K562 (cell line): ENCODE measurements around the gene TMEM260. TPM values are rescaled to one million over a fixed set of nuclear protein-coding genes. Genes with fewer than 3 reads are reported as not detected.

Experiments used
- ATAC-seq: fragments of 200-7000 bp; cut with Tn5 transposase; 3 replicates; pipeline ENCODE4 v1.9.1; 2020; ENCODE audit warnings: moderate library complexity
- BruUV-seq: library from RNA; stranded (reverse); fragments of 400-500 nt; replicated peaks from 2 replicates; lab custom pipeline; 2021; lab: Mats Ljungman, UMichigan
- CTCF ChIA-PET: fragments of 300-600 bp; formaldehyde crosslinking; extraction: SDS; loops from one replicate; lab custom pipeline; 2021; ENCODE audit warnings: low intra/inter-chr PET ratio; lab: Yijun Ruan, JAX
- POLR2A ChIA-PET: fragments of 300-600, 350-650 bp; sonication (Branson Sonifier 250); formaldehyde crosslinking; extraction: SDS; loops from one replicate; lab custom pipeline; 2021; ENCODE audit warnings: antibody characterized with exemption, inconsistent platforms; lab: Yijun Ruan, JAX
- DNase-seq, 4 experiments: peaks; one replicate each; pipeline versions ENCODE4 v3.0.0 to v3.0.0-alpha.2; 2011 to 2018; ENCODE audit warnings: low spot score in 3 of 4, mixed read lengths in 3 of 4; ENCODE audit errors: extremely low read depth in 1 of 4
- FAIRE-seq: peaks from 2 replicates; lab custom pipeline; 2011; peaks lifted over from hg19 to GRCh38; lab: Jason Lieb, UNC
- H2AFZ ChIP-seq: 2 replicates; pipeline ENCODE4 v1.6.0; 2011; ENCODE audit warnings: low read depth, low read length, control low read depth, inconsistent platforms
- H3K27ac ChIP-seq: fragments of 200-600 bp; 3 replicates; pipeline ENCODE4 v1.8.0; 2011; ENCODE audit warnings: low read depth, mild to moderate bottlenecking, control low read depth, inconsistent platforms, low read length, moderate library complexity, mixed read lengths; ENCODE audit errors: extremely low read depth
- H3K27me3 ChIP-seq, 2 experiments: fragments of 300-600 bp in 1 of 2; 2 replicates in 1 of 2; 3 replicates in 1 of 2; pipeline versions ENCODE4 v1.6.0 to v1.8.0; 2011; ENCODE audit warnings: inconsistent platforms in 2 of 2, low read length in 2 of 2, mild to moderate bottlenecking in 1 of 2, mixed read lengths in 1 of 2, moderate library complexity in 1 of 2; ENCODE audit not compliant: control insufficient read depth in 2 of 2, insufficient read depth in 2 of 2
- H3K36me3 ChIP-seq: fragments of 300-600 bp; 3 replicates; pipeline ENCODE4 v1.8.0; 2011; ENCODE audit warnings: mild to moderate bottlenecking, low read length, inconsistent platforms; ENCODE audit not compliant: control insufficient read depth, insufficient read depth
- H3K4me1 ChIP-seq, 2 experiments: fragments of 200-600 bp in 1 of 2; replicated peaks in 1 of 2; 2 replicates in 1 of 2; 3 replicates in 1 of 2; pipeline versions ENCODE4 v1.5.1 to v1.8.0; 2011; ENCODE audit warnings: inconsistent platforms in 2 of 2, low read length in 2 of 2, mild to moderate bottlenecking in 1 of 2, mixed read lengths in 1 of 2, moderate library complexity in 1 of 2; ENCODE audit not compliant: control insufficient read depth in 2 of 2, insufficient read depth in 2 of 2
- H3K4me2 ChIP-seq: 2 replicates; pipeline ENCODE4 v1.6.1; 2011; ENCODE audit warnings: low read length, control low read depth, inconsistent platforms, mixed read lengths; ENCODE audit not compliant: insufficient read depth
- H3K4me3 ChIP-seq: fragments of 200-600 bp; sonication (generic), shearing (Covaris generic); 2 replicates; pipeline ENCODE4 v1.5.1; 2016; ENCODE audit warnings: control low read depth, inconsistent platforms
- H3K79me2 ChIP-seq: fragments of 200-600 bp; 3 replicates; pipeline ENCODE4 v1.8.0; 2011; ENCODE audit warnings: low read length, inconsistent platforms; ENCODE audit not compliant: control insufficient read depth, insufficient read depth
- H3K9ac ChIP-seq, 2 experiments: 2 replicates each; pipeline versions ENCODE4 v1.6.0 to v1.6.1; 2011; ENCODE audit warnings: low read depth in 2 of 2, low read length in 2 of 2, control low read depth in 1 of 2, inconsistent platforms in 1 of 2, mild to moderate bottlenecking in 1 of 2, mixed read lengths in 1 of 2; ENCODE audit not compliant: insufficient read depth in 1 of 2
- H3K9me1 ChIP-seq: one replicate; pipeline ENCODE4 v1.6.0; 2011; ENCODE audit warnings: inconsistent platforms, mild to moderate bottlenecking, low read length, moderate library complexity; ENCODE audit not compliant: control insufficient read depth, insufficient read depth
- H3K9me3 ChIP-seq: replicated peaks from 2 replicates; pipeline ENCODE4 v1.5.1; 2011; ENCODE audit warnings: low read depth, low read length, inconsistent platforms; ENCODE audit not compliant: control insufficient read depth, insufficient read depth
- H4K20me1 ChIP-seq: replicated peaks from 2 replicates; pipeline ENCODE4 v1.6.1; 2011; ENCODE audit warnings: low read length, inconsistent platforms, mixed read lengths; ENCODE audit not compliant: control insufficient read depth, insufficient read depth
- FOXJ3 ChIP-seq: sonication (generic); formaldehyde crosslinking; IDR thresholded peaks from 2 replicates; pipeline ENCODE4 v1.4.0; 2020; ENCODE audit warnings: mild to moderate bottlenecking, missing genetic modification reagents
- GTF2A2 ChIP-seq: IDR thresholded peaks from 2 replicates; pipeline ENCODE4 v1.6.1; 2016; ENCODE audit warnings: mild to moderate bottlenecking, missing genetic modification characterization, missing compliant biosample characterization
- KAT8 ChIP-seq: fragments of 450-650 bp; IDR thresholded peaks from 2 replicates; pipeline ENCODE4 v1.6.1; 2016; ENCODE audit warnings: low read depth, mild to moderate bottlenecking
- ZBTB9 ChIP-seq: fragments of 450-650 bp; formaldehyde crosslinking; IDR thresholded peaks from 2 replicates; pipeline ENCODE4 v1.4.0; 2020; ENCODE audit warnings: mild to moderate bottlenecking, moderate library complexity
- ZNF311 ChIP-seq: fragments of 250-450 bp; sonication (Bioruptor Pico); IDR thresholded peaks from 2 replicates; pipeline ENCODE4 v1.4.0; 2020; ENCODE audit warnings: mild to moderate bottlenecking, moderate library complexity
- WGBS: fragments of 100-300 bp; shearing (Covaris generic); methylation state at CpG from one replicate; pipeline ENCODE4 v1.1.6; 2016; ENCODE audit warnings: low coverage, mixed read lengths; ENCODE audit not compliant: insufficient coverage; ENCODE audit errors: missing lambda C conversion rate; 5-methylcytosine and 5-hydroxymethylcytosine counted together
- in situ Hi-C: fragments of 300-500 bp; cut with MboI; formaldehyde crosslinking; loops from 4 replicates; pipeline ENCODE4 v1.15.0; 2018; ENCODE audit warnings: inconsistent platforms, mixed read lengths
- intact Hi-C: fragments of 100-400 bp; cut with micrococcal nuclease; formaldehyde crosslinking; loops from 2 replicates; pipeline ENCODE4 v1.14.2; 2022
- polyA plus RNA-seq, 8 experiments: library from polyadenylated mRNA; depleted of rRNA in 4 of 8; stranded (reverse) in 5 of 8; unstranded in 3 of 8; fragments of >200 nt; fragmentation: Nextera tagmentation in 2 of 8; fragmentation: Illumina TruSeq in 1 of 8; extraction: Ambion mirVana in 2 of 8; extraction: Trizol in 1 of 8; gene quantifications; 2 replicates each; pipeline versions ENCODE4 v1.2.1 to v1.2.3, GENCODE V29; 2011 to 2014; ENCODE audit warnings: inconsistent platforms in 1 of 8, missing spikeins in 1 of 8
- total RNA-seq, 7 experiments: library from RNA; depleted of rRNA in 6 of 7; stranded (reverse); fragments of >200 nt in 6 of 7; fragmentation: Illumina TruSeq in 2 of 7; extraction: Trizol in 2 of 7; gene quantifications; 2 replicates each; pipeline versions ENCODE4 v1.2.1 to v1.2.3, GENCODE V29; 2011 to 2021; ENCODE audit warnings: low replicate concordance in 1 of 7
- TF ChIP-seq, protein P1 (sequence below): sonication (generic); formaldehyde crosslinking; IDR thresholded peaks from 2 replicates; pipeline ENCODE4 v1.8.1; 2022; ENCODE audit warnings: missing genetic modification reagents

Gene TMEM260
- total and polyA plus RNA-seq, 9 of the 15 experiments (the other 6 are each of a cell fraction or from before 2014, with no cell fraction given), result 2.2 to 9.4 (median 6.0) TPM

DNA sequence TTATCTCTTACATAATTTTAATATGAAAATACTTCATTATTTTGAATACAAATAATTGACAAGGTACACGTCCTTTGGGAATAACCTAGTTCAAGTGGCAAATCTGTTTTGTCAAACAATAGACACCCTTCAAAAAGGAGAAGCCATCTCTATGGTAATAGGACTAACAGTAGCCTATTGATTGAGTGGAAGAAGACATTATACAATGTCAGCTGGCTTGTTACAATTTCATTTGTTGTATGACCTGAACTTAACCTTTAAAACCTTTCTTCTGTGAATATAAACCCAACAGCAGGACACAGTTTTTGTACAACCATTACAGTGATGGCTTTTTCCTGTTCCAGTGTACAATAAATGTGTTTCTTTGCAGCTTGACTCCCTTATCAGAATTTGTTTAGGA is 8.1 kb downstream of the TMEM260 start:
- Histone ChIP-seq H2AFZ (no peak overlapping the region), H3K27me3 (no peaks in the 10 kb centered on the region), H3K9me1 (no peaks in the 10 kb centered on the region), H3K79me2 (peaks cover 11% of the 10 kb centered on the region; the same call in 2 of the 3 replicates), H3K4me3 (no peak overlapping the region), H3K4me1 (no peaks in the 10 kb centered on the region), H3K9ac (no peak overlapping the region), H3K4me2 (no peak overlapping the region), H3K9me3 (no peaks in the 10 kb centered on the region), H3K36me3 (peaks cover 11% of the 10 kb centered on the region; the same call in 2 of the 3 replicates), H3K27ac (no peak overlapping the region), H4K20me1 (no peaks in the 10 kb centered on the region)
- 56% methylated on average over 1 of the region's 1 CpG for WGBS
- CTCF ChIA-PET, result no interaction called here
- BruUV-seq, result no TSS peak
- no peak for DNase-seq
- intact Hi-C loops (no loop called here), in situ Hi-C loops (no loop called here)
- POLR2A ChIA-PET, result interaction anchor here (1.1 to 1.6 kb wide), 2 partner anchors 8 to 10 kb away, joined by 3 to 4 read pairs; partner anchors contain the start of gene TMEM260
- no peak for ATAC-seq
- peak; percentile 15 for FAIRE-seq
- TF ChIP-seq FOXJ3 (no peak), ZBTB9 (no peak), GTF2A2 (no peak), KAT8 (no peak), ZNF311 (CRISPR knock-in tag) (no peak)
- TF ChIP-seq, protein P1, sequence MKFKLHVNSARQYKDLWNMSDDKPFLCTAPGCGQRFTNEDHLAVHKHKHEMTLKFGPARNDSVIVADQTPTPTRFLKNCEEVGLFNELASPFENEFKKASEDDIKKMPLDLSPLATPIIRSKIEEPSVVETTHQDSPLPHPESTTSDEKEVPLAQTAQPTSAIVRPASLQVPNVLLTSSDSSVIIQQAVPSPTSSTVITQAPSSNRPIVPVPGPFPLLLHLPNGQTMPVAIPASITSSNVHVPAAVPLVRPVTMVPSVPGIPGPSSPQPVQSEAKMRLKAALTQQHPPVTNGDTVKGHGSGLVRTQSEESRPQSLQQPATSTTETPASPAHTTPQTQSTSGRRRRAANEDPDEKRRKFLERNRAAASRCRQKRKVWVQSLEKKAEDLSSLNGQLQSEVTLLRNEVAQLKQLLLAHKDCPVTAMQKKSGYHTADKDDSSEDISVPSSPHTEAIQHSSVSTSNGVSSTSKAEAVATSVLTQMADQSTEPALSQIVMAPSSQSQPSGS, result no peak
